ENCODE data around the gene NFATC3. TPM values are rescaled to one million over a fixed set of nuclear protein-coding genes. Genes with fewer than 3 reads are reported as not detected.
A peak's percentile ranks its signal among the peaks of the same experiment; 100 is the strongest.

Gene NFATC3
- total and polyA plus RNA-seq, 4 donors = 9.7 to 21.2 (median 16.8) TPM

GRCh38 chr16:68070806-68071517 lies 14.2 kb upstream of the NFATC3 start:
- Histone ChIP-seq H3K9me3 (ENCODE audit: control insufficient read depth in 4 of 4, low read length in 3 of 4) (no peaks in the 10 kb centered on the region), H3K27me3 (ENCODE audit: control insufficient read depth in 4 of 4, insufficient read depth in 4 of 4, low read length in 3 of 4) (no peaks in the 10 kb centered on the region), H3K36me3 (ENCODE audit: control insufficient read depth in 4 of 4, insufficient read depth in 3 of 4, low read depth in 1 of 4, low read length in 3 of 4) (peaks cover 0 to 21% (median 7%) of the 10 kb centered on the region in 4 donors), H3K9ac (ENCODE audit: low read depth in 1 of 2, low read length in 2 of 2) (no peak overlapping the region), H3K27ac (ENCODE audit: low read depth in 1 of 2, low read length in 2 of 2) (no peak overlapping the region), H3K4me1 (ENCODE audit: control insufficient read depth in 4 of 4, insufficient read depth in 4 of 4, low read length in 3 of 4) (peaks cover 7 to 29% (median 23%) of the 10 kb centered on the region in 4 donors), H3K4me3 (ENCODE audit: low read depth in 1 of 3, low read length in 3 of 3) (no peak overlapping the region)
- 93% methylated on average over 14 of the region's 14 CpGs for WGBS
- DNase-seq (ENCODE audit: low spot score) = no peak
- TF ChIP-seq ATF3 (IDR thresholded peaks at IDR 0.05) = no peak
- peak; percentile 8 for TF ChIP-seq CTCF (IDR thresholded peaks at IDR 0.05; ENCODE audit: low read depth, low read length, missing input control)
- no peak for TF ChIP-seq YY1 (IDR thresholded peaks at IDR 0.05)
- TF ChIP-seq NR2F2 (IDR thresholded peaks at IDR 0.05) = no peak

- Histone ChIP-seq H3K27me3 (ENCODE audit: control insufficient read depth in 4 of 4, insufficient read depth in 4 of 4, low read length in 3 of 4) (no peaks in the 10 kb centered on the region), H3K27ac (ENCODE audit: low read depth in 1 of 2, low read length in 2 of 2) (peak overlapping the region in 1 of 2 donors; percentile 9), H3K4me3 (ENCODE audit: low read depth in 1 of 3, low read length in 3 of 3) (no peak overlapping the region), H3K9ac (ENCODE audit: low read depth in 1 of 2, low read length in 2 of 2) (no peak overlapping the region), H3K4me1 (ENCODE audit: control insufficient read depth in 4 of 4, insufficient read depth in 4 of 4, low read length in 3 of 4) (peaks cover 11 to 35% (median 28%) of the 10 kb centered on the region in 4 donors), H3K9me3 (ENCODE audit: control insufficient read depth in 4 of 4, low read length in 3 of 4) (no peaks in the 10 kb centered on the region), H3K36me3 (ENCODE audit: control insufficient read depth in 4 of 4, insufficient read depth in 3 of 4, low read depth in 1 of 4, low read length in 3 of 4) (peaks cover 0 to 17% (median 7%) of the 10 kb centered on the region in 4 donors)
- TF ChIP-seq RXRA (IDR thresholded peaks at IDR 0.05) (no peak), SP1 (IDR thresholded peaks at IDR 0.05) (no peak), CTCF (IDR thresholded peaks at IDR 0.05; ENCODE audit: low read depth, low read length, missing input control) (no peak), NR2F2 (IDR thresholded peaks at IDR 0.05) (no peak), REST (IDR thresholded peaks at IDR 0.05) (no peak), FOXA1 (IDR thresholded peaks at IDR 0.05) (no peak), FOXA2 (IDR thresholded peaks at IDR 0.05) (no peak), TAF1 (conservative IDR thresholded peaks at IDR 0.05) (no peak), ATF3 (IDR thresholded peaks at IDR 0.05) (no peak), EGR1 (IDR thresholded peaks at IDR 0.05; ENCODE audit: low read depth in 2 of 2) (no peak), HNF4A (conservative IDR thresholded peaks at IDR 0.05) (no peak), ZBTB33 (IDR thresholded peaks at IDR 0.05) (no peak), YY1 (IDR thresholded peaks at IDR 0.05) (no peak), MAX (IDR thresholded peaks at IDR 0.05) (no peak), GABPA (IDR thresholded peaks at IDR 0.05 in 1 of 2, conservative IDR thresholded peaks at IDR 0.05 in 1 of 2) (no peak), RAD21 (IDR thresholded peaks at IDR 0.05) (no peak), HNF4G (IDR thresholded peaks at IDR 0.05) (no peak), JUND (IDR thresholded peaks at IDR 0.05) (no peak)
- 91% methylated on average over 1 of the region's 1 CpG for WGBS
- DNase-seq (ENCODE audit: low spot score) = no peak
Measured at GRCh38 chr16:68071518-68071901, 13.7 kb upstream of the NFATC3 start.

Measured in liver (tissue), 9 donors.